ENCODE measurements around the gene MRPL45.

The MRPL45 gene

GRCh38 chr17:38350035-38350434 lies 53.1 kb downstream of the MRPL45 start:
- DNase-seq, result no peak
- TF ChIP-seq POLR2A (IDR thresholded peaks at IDR 0.05; ENCODE audit: low read length) (no peak), GATA1 (IDR thresholded peaks at IDR 0.05; ENCODE audit: low read depth, low read length) (no peak)

- peak; percentile 93 to 97 for DNase-seq
- TF ChIP-seq POLR2A (IDR thresholded peaks at IDR 0.05; ENCODE audit: low read length) (peak; percentile 75), GATA1 (IDR thresholded peaks at IDR 0.05; ENCODE audit: low read depth, low read length) (no peak)
Measured at GRCh38 chr17:38351412-38352222, 54.6 kb downstream of the MRPL45 start, which contains the start of gene SOCS7. Gene SOCS7 (plus strand): TSS chr17:38351844. CDS start chr17:38352053, 209 bp downstream.

- TF ChIP-seq GATA1 (IDR thresholded peaks at IDR 0.05; ENCODE audit: low read depth, low read length), result no peak
- TF ChIP-seq POLR2A (IDR thresholded peaks at IDR 0.05; ENCODE audit: low read length), result no peak
Measured at GRCh38 chr17:38352245-38353085, 55.5 kb downstream of the MRPL45 start.

GRCh38 chr17:38353086-38353604 lies 56.2 kb downstream of the MRPL45 start:
- TF ChIP-seq GATA1 (IDR thresholded peaks at IDR 0.05; ENCODE audit: low read depth, low read length) (no peak), POLR2A (IDR thresholded peaks at IDR 0.05; ENCODE audit: low read length) (no peak)
- DNase-seq, result peak in 1 of 2 experiments; percentile 37

More at GRCh38 chr17:38352245-38353085, 55.5 kb downstream of the MRPL45 start:
- peak; percentile 50 to 63 for DNase-seq

GRCh38 chr17:38353668-38354067 lies 56.7 kb downstream of the MRPL45 start:
- no peak for TF ChIP-seq POLR2A (IDR thresholded peaks at IDR 0.05; ENCODE audit: low read length)
- TF ChIP-seq GATA1 (IDR thresholded peaks at IDR 0.05; ENCODE audit: low read depth, low read length), result no peak
- DNase-seq, result no peak

- TF ChIP-seq GATA1 (IDR thresholded peaks at IDR 0.05; ENCODE audit: low read depth, low read length) (no peak), POLR2A (IDR thresholded peaks at IDR 0.05; ENCODE audit: low read length) (no peak)
- no peak for DNase-seq
Measured at GRCh38 chr17:38354466-38354865, 57.5 kb downstream of the MRPL45 start.

GRCh38 chr17:38355251-38355650 lies 58.3 kb downstream of the MRPL45 start:
- no peak for DNase-seq
- TF ChIP-seq POLR2A (IDR thresholded peaks at IDR 0.05; ENCODE audit: low read length), result no peak
- TF ChIP-seq GATA1 (IDR thresholded peaks at IDR 0.05; ENCODE audit: low read depth, low read length), result no peak

GRCh38 chr17:38357486-38358123 lies 60.6 kb downstream of the MRPL45 start:
- TF ChIP-seq POLR2A (IDR thresholded peaks at IDR 0.05; ENCODE audit: low read length) (no peak), GATA1 (IDR thresholded peaks at IDR 0.05; ENCODE audit: low read depth, low read length) (no peak)
- DNase-seq, result no peak

GRCh38 chr17:38358586-38359513 lies 61.9 kb downstream of the MRPL45 start:
- TF ChIP-seq GATA1 (IDR thresholded peaks at IDR 0.05; ENCODE audit: low read depth, low read length), result no peak
- no peak for TF ChIP-seq POLR2A (IDR thresholded peaks at IDR 0.05; ENCODE audit: low read length)
- DNase-seq, result no peak

- no peak for DNase-seq
- no peak for TF ChIP-seq POLR2A (IDR thresholded peaks at IDR 0.05; ENCODE audit: low read length)
- no peak for TF ChIP-seq GATA1 (IDR thresholded peaks at IDR 0.05; ENCODE audit: low read depth, low read length)
Measured at GRCh38 chr17:38361694-38362465, 64.9 kb downstream of the MRPL45 start.

GRCh38 chr17:38363016-38363415 lies 66.0 kb downstream of the MRPL45 start:
- no peak for DNase-seq
- TF ChIP-seq POLR2A (IDR thresholded peaks at IDR 0.05; ENCODE audit: low read length), result no peak

GRCh38 chr17:38364741-38365140 lies 67.8 kb downstream of the MRPL45 start:
- TF ChIP-seq POLR2A (IDR thresholded peaks at IDR 0.05; ENCODE audit: low read length), result no peak
- no peak for TF ChIP-seq GATA1 (IDR thresholded peaks at IDR 0.05; ENCODE audit: low read depth, low read length)
- no peak for DNase-seq
